Limb (tissue), 2 donors: ENCODE measurements around the gene SLF2.

ENCODE experiments used
- DNase-seq, 2 donors: peaks; one replicate each; pipeline ENCODE4 v3.0.0-alpha.2; 2016; ENCODE audit errors: extremely low spot score in 2 of 2

The SLF2 gene

DNA sequence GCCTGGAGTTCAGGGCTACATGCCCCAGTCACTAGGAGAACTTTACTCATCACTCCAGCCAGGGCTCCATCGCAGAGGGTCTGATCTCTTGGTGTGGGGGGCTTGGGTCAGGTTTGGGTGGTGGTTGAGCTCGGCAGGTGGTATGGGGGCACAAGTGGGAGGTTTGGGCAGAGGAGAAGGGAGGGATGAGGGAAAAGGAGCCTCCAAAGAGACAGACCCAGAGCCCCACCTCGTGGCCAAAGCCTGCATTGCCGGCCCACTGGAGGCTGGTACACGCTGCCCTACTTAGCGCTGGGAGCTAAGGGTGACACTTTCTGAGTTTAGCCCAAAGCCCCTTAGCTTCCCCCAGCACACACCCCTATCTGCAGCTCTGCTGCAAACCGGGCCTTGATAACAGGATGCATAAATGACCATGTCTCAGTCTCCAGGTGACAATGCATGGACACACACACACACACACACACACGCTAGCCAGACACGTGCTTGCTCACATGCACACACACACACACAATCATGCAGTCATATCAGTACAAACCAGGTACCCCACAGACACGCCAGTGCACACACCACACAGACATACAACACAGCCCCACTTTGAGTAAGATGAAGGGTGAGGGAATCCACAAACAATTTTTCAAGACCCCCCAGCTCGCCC lies 101.6 kb downstream of the SLF2 start:
- peak; percentile 60 to 89 for DNase-seq
